Neural progenitor cell (in vitro differentiated cells): Measurements from ENCODE around the gene DTNB.

Experiments
- CTCF ChIP-seq: fragments of 200-600 bp; sonication (generic); IDR thresholded peaks from 2 replicates; pipeline ENCODE4 v1.5.1; 2017; ENCODE audit warnings: antibody characterized with exemption, mild to moderate bottlenecking
- EZH2phosphoT487 ChIP-seq: fragments of 200-600 bp; sonication (generic); IDR thresholded peaks from 2 replicates; pipeline ENCODE4 v1.6.1; 2017; ENCODE audit warnings: antibody characterized with exemption

- TF ChIP-seq CTCF: no peak
- no peak for TF ChIP-seq EZH2phosphoT487
Observed at GRCh38 chr2:25572638-25573037, 100.7 kb downstream of the DTNB start.
